HCT116 (cell line): ENCODE measurements around the gene LYPD4. TPM values are rescaled to one million over a fixed set of nuclear protein-coding genes. Genes with fewer than 3 reads are reported as not detected.

Experiments used
- ATAC-seq: fragments of 200-7000 bp; cut with Tn5 transposase; 2 replicates; pipeline ENCODE4 v1.9.1; 2020; ENCODE audit warnings: mild to moderate bottlenecking, moderate library complexity
- BruUV-seq: library from RNA; stranded (reverse); fragments of 400-500 nt; replicated peaks from 2 replicates; lab custom pipeline; 2021; lab: Mats Ljungman, UMichigan
- CTCF ChIA-PET: fragments of 300-600 bp; sonication (Branson Sonifier 250); formaldehyde crosslinking; loops from one replicate; lab custom pipeline; 2021; ENCODE audit warnings: antibody characterized with exemption; lab: Charles Lee
- POLR2A ChIA-PET: fragments of 300-600, 350-600 bp; sonication (Branson Sonifier 250); formaldehyde crosslinking; loops from one replicate; lab custom pipeline; 2021; ENCODE audit warnings: antibody characterized with exemption; lab: Charles Lee
- RAD21 ChIA-PET, 2 experiments: fragments of 300-600 bp; sonication (Branson Sonifier 250); formaldehyde crosslinking; loops; one replicate each; lab custom pipeline; 2023; ENCODE audit warnings: low total read pairs in 2 of 2; ENCODE audit not compliant: uncharacterized antibody in 2 of 2, unreplicated experiment in 2 of 2, low non-redundant PET in 1 of 2; lab: Charles Lee
- DNase-seq: peaks from one replicate; pipeline ENCODE4 v3.0.0-alpha.2; 2010; ENCODE audit warnings: low read depth, low spot score
- H2AFZ ChIP-seq: fragments of 200-600 bp; shearing (Covaris generic), sonication (generic); 2 replicates; pipeline ENCODE4 v1.6.1; 2017; ENCODE audit warnings: low read depth, mixed run types, mixed read lengths, antibody characterized with exemption, low read length; ENCODE audit not compliant: poor library complexity, severe bottlenecking
- H3K27ac ChIP-seq: 2 replicates; pipeline ENCODE4 v1.5.1; 2012; ENCODE audit warnings: low read depth, low read length
- H3K27me3 ChIP-seq: fragments of 200-600 bp; sonication (generic); 2 replicates; pipeline ENCODE4 v1.6.1; 2016; ENCODE audit warnings: mixed run types, low read length, mixed read lengths; ENCODE audit not compliant: insufficient read depth
- H3K36me3 ChIP-seq, 2 experiments: fragments of 200-500 bp in 1 of 2; fragments of 200-600 bp in 1 of 2; sonication (Bioruptor generic) in 1 of 2; sonication (generic) in 1 of 2; 2 replicates each; pipeline versions ENCODE4 v1.5.1 to v1.6.1; 2014 to 2016; ENCODE audit warnings: low read length in 2 of 2, inconsistent platforms in 1 of 2, mixed read lengths in 1 of 2, mixed run types in 1 of 2; ENCODE audit not compliant: insufficient read depth in 2 of 2, control insufficient read depth in 1 of 2
- H3K4me1 ChIP-seq, 2 experiments: fragments of 200-600 bp in 1 of 2; sonication (generic) in 1 of 2; 2 replicates each; pipeline versions ENCODE4 v1.5.1 to v1.6.1; 2012 to 2017; ENCODE audit warnings: low read length in 2 of 2, inconsistent platforms in 1 of 2, mild to moderate bottlenecking in 1 of 2, mixed read lengths in 1 of 2, mixed run types in 1 of 2, moderate library complexity in 1 of 2; ENCODE audit not compliant: insufficient read depth in 2 of 2, control insufficient read depth in 1 of 2
- H3K4me2 ChIP-seq: fragments of 200-600 bp; sonication (generic); 2 replicates; pipeline ENCODE4 v1.6.1; 2017; ENCODE audit warnings: mixed run types, low read length, mixed read lengths
- H3K4me3 ChIP-seq, 2 experiments: fragments of 200-600 bp in 1 of 2; sonication (generic) in 1 of 2; replicated peaks in 1 of 2; 2 replicates each; pipeline ENCODE4 v1.5.1; 2011 to 2016; ENCODE audit warnings: low read length in 2 of 2, control low read depth in 1 of 2, low read depth in 1 of 2, mild to moderate bottlenecking in 1 of 2, mixed read lengths in 1 of 2, mixed run types in 1 of 2
- H3K79me2 ChIP-seq: fragments of 200-600 bp; sonication (generic); 2 replicates; pipeline ENCODE4 v1.6.1; 2017; ENCODE audit warnings: mild to moderate bottlenecking, mixed run types, low read length, moderate library complexity, mixed read lengths; ENCODE audit not compliant: insufficient read depth
- H3K9ac ChIP-seq: fragments of 200-600 bp; sonication (generic); 2 replicates; pipeline ENCODE4 v1.6.1; 2016; ENCODE audit warnings: low read length, mixed read lengths
- H3K9me2 ChIP-seq: fragments of 200-600 bp; sonication (generic), shearing (Covaris generic); 2 replicates; pipeline ENCODE4 v1.6.1; 2017; ENCODE audit warnings: mixed run types, mild to moderate bottlenecking, moderate library complexity; ENCODE audit not compliant: insufficient read depth
- H3K9me3 ChIP-seq, 2 experiments: fragments of 200-500 bp in 1 of 2; fragments of 200-600 bp in 1 of 2; sonication (Bioruptor generic) in 1 of 2; sonication (generic) in 1 of 2; 2 replicates each; pipeline ENCODE4 v1.6.1; 2014 to 2017; ENCODE audit warnings: low read length in 2 of 2, mixed read lengths in 2 of 2, inconsistent platforms in 1 of 2, low read depth in 1 of 2, mild to moderate bottlenecking in 1 of 2, mixed run types in 1 of 2, moderate library complexity in 1 of 2; ENCODE audit not compliant: control insufficient read depth in 1 of 2, insufficient read depth in 1 of 2
- H4K20me1 ChIP-seq: fragments of 200-600 bp; sonication (generic), shearing (Covaris generic); 2 replicates; pipeline ENCODE4 v1.6.1; 2017; ENCODE audit warnings: mixed run types, mild to moderate bottlenecking, moderate library complexity; ENCODE audit not compliant: insufficient read depth
- CBX3 ChIP-seq: IDR thresholded peaks from 2 replicates; pipeline ENCODE4 v1.6.1; 2012; ENCODE audit warnings: low read depth
- ELF1 ChIP-seq: IDR thresholded peaks from 2 replicates; pipeline ENCODE4 v1.6.1; 2012; ENCODE audit warnings: low read depth, borderline replicate concordance
- FOSL1 ChIP-seq: IDR thresholded peaks from 2 replicates; pipeline ENCODE4 v1.6.1; 2012; ENCODE audit warnings: low read depth
- JUND ChIP-seq: IDR thresholded peaks from 2 replicates; pipeline ENCODE4 v1.6.1; 2012
- SRF ChIP-seq: IDR thresholded peaks from 2 replicates; pipeline ENCODE4 v1.6.1; 2012; ENCODE audit warnings: low read depth
- YY1 ChIP-seq: IDR thresholded peaks from 2 replicates; pipeline ENCODE4 v1.6.1; 2011; ENCODE audit warnings: low read length, low read depth, moderate library complexity, mild to moderate bottlenecking; ENCODE audit not compliant: insufficient replicate concordance; ENCODE audit errors: extremely low read depth
- ZFX ChIP-seq: fragments of 450-650 bp; IDR thresholded peaks from 2 replicates; pipeline ENCODE4 v1.6.1; 2017
- ZNF274 ChIP-seq: fragments of 200-500 bp; sonication (Bioruptor generic); IDR thresholded peaks from 2 replicates; pipeline ENCODE4 v1.6.1; 2014; ENCODE audit warnings: mild to moderate bottlenecking, low read depth, low read length, inconsistent platforms
- intact Hi-C: fragments of 100-400 bp; cut with micrococcal nuclease; formaldehyde crosslinking; loops from 2 replicates; pipeline ENCODE4 v1.10.0; 2022
- total RNA-seq: library from RNA; stranded (reverse); gene quantifications from one replicate; pipeline ENCODE4 v1.2.1, GENCODE V29; 2021; ENCODE audit not compliant: unreplicated experiment
- TF ChIP-seq, protein P1 (sequence below): IDR thresholded peaks from 2 replicates; pipeline ENCODE4 v1.6.1; 2012
- TF ChIP-seq, protein P2 (sequence below): IDR thresholded peaks from 2 replicates; pipeline ENCODE4 v1.6.1; 2012; ENCODE audit warnings: low read depth
- TF ChIP-seq, protein P3 (sequence below): IDR thresholded peaks from 2 replicates; pipeline ENCODE4 v1.6.1; 2012
- TF ChIP-seq, protein P4 (sequence below): IDR thresholded peaks from 2 replicates; pipeline ENCODE4 v1.6.1; 2011; ENCODE audit warnings: mild to moderate bottlenecking, low read length, moderate library complexity; ENCODE audit not compliant: insufficient replicate concordance; ENCODE audit errors: extremely low read depth

The LYPD4 gene
- total RNA-seq, 1 experiment from 2014 or later: not detected

DNA sequence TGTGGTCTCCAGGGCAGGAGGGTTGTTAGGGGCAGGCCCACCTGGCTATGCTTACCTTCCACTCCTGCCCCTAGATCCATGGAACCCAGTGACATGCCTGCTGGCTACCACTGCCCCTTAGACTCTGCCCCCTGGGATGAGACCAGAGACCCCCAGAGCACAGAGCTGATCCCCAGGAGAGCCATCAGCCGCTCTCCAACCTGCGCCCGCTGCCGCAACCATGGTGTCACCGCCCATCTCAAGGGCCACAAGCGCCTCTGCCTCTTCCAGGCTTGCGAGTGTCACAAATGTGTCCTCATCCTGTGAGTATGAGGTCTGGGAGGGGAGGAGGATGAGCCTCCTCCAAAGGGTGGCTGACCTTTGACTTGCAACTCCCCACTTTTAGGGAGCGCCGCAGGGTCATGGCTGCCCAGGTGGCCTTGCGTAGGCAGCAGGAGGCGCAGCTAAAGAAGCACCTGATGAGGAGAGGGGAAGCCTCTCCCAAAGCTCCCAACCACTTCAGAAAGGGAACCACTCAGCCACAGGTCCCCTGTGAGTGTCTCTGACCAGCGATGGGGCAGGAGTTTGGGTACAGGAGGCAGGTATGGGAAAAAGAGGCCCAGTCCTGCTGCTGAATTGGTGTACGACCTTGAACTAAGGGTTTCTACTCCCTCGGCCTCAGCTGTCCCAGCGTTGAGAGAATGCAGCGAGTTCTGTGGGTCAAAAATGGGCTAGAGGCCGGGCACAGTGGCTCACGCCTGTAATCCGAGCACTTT is 3.0 kb upstream of the LYPD4 start:
- CTCF ChIA-PET: no interaction called here
- POLR2A ChIA-PET: interaction anchor here (1.5 kb wide), 1 partner anchor 12 kb away, joined by 6 read pairs; the partner anchor contains the start of gene RPS19
- ATAC-seq: no peak

DNA sequence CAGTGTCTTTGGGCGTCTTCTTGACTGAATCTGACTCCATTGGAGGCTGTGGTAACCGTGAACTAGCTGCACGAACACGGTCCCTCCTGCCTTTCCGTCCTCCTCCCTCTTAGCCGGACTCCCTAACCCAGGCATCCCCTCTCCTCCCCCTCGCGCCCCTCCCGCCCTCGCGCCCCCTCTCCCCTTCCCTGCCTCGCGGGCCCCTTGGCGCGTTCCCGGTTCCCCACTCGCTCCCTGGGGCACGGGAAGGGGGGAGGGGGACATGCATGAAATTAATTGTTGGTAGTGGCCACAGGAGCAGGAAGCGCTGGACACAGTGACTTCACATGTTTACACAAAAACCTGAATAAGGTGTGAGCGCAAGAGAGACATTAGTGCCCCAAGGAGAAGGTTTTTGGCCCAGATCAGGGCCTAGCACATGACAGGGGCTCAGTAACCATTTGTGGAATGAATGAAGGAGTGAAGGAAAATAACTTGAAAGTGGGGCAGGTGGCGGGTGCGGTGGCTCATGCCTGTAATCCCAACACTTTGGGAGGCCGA is 638 bp upstream of the LYPD4 start:
- BruUV-seq: no TSS peak
- no peak for DNase-seq
- RAD21 ChIA-PET: no interaction called here
- Histone ChIP-seq H3K4me2 (no peak overlapping the region), H3K9ac (no peak overlapping the region), H3K4me1 (no peaks in the 10 kb centered on the region), H3K36me3 (no peaks in the 10 kb centered on the region), H3K9me2 (no peaks in the 10 kb centered on the region), H3K27ac (no peak overlapping the region), H3K79me2 (no peaks in the 10 kb centered on the region), H2AFZ (no peak overlapping the region), H3K27me3 (no peaks in the 10 kb centered on the region), H4K20me1 (no peaks in the 10 kb centered on the region), H3K9me3 (no peaks in the 10 kb centered on the region), H3K4me3 (no peak overlapping the region)
- CTCF ChIA-PET: no interaction called here
- POLR2A ChIA-PET: no interaction called here
- TF ChIP-seq, protein P1, sequence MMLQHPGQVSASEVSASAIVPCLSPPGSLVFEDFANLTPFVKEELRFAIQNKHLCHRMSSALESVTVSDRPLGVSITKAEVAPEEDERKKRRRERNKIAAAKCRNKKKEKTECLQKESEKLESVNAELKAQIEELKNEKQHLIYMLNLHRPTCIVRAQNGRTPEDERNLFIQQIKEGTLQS: no peak
- TF ChIP-seq CBX3 (no peak), ZFX (no peak), FOSL1 (no peak), SRF (no peak), JUND (no peak), YY1 (no peak), ZNF274 (no peak)
- TF ChIP-seq, protein P2, sequence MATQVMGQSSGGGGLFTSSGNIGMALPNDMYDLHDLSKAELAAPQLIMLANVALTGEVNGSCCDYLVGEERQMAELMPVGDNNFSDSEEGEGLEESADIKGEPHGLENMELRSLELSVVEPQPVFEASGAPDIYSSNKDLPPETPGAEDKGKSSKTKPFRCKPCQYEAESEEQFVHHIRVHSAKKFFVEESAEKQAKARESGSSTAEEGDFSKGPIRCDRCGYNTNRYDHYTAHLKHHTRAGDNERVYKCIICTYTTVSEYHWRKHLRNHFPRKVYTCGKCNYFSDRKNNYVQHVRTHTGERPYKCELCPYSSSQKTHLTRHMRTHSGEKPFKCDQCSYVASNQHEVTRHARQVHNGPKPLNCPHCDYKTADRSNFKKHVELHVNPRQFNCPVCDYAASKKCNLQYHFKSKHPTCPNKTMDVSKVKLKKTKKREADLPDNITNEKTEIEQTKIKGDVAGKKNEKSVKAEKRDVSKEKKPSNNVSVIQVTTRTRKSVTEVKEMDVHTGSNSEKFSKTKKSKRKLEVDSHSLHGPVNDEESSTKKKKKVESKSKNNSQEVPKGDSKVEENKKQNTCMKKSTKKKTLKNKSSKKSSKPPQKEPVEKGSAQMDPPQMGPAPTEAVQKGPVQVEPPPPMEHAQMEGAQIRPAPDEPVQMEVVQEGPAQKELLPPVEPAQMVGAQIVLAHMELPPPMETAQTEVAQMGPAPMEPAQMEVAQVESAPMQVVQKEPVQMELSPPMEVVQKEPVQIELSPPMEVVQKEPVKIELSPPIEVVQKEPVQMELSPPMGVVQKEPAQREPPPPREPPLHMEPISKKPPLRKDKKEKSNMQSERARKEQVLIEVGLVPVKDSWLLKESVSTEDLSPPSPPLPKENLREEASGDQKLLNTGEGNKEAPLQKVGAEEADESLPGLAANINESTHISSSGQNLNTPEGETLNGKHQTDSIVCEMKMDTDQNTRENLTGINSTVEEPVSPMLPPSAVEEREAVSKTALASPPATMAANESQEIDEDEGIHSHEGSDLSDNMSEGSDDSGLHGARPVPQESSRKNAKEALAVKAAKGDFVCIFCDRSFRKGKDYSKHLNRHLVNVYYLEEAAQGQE: no peak
- TF ChIP-seq, protein P3, sequence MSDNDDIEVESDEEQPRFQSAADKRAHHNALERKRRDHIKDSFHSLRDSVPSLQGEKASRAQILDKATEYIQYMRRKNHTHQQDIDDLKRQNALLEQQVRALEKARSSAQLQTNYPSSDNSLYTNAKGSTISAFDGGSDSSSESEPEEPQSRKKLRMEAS: no peak
- intact Hi-C loops: no loop called here
- ATAC-seq: no peak

More for the DNA sequence above, 3.0 kb upstream of the LYPD4 start:
- Histone ChIP-seq H4K20me1 (no peaks in the 10 kb centered on the region), H3K27ac (no peak overlapping the region), H3K79me2 (no peaks in the 10 kb centered on the region), H3K9ac (no peak overlapping the region), H3K27me3 (peaks cover 17% of the 10 kb centered on the region; the same call in 1 of the 2 replicates), H3K9me3 (no peaks in the 10 kb centered on the region), H3K9me2 (no peaks in the 10 kb centered on the region), H2AFZ (no peak overlapping the region), H3K36me3 (no peaks in the 10 kb centered on the region), H3K4me3 (no peak overlapping the region), H3K4me1 (no peaks in the 10 kb centered on the region), H3K4me2 (no peak overlapping the region)
- RAD21 ChIA-PET: no interaction called here
- BruUV-seq: no TSS peak
- no peak for DNase-seq
- TF ChIP-seq ELF1: no peak
- TF ChIP-seq, protein P4, sequence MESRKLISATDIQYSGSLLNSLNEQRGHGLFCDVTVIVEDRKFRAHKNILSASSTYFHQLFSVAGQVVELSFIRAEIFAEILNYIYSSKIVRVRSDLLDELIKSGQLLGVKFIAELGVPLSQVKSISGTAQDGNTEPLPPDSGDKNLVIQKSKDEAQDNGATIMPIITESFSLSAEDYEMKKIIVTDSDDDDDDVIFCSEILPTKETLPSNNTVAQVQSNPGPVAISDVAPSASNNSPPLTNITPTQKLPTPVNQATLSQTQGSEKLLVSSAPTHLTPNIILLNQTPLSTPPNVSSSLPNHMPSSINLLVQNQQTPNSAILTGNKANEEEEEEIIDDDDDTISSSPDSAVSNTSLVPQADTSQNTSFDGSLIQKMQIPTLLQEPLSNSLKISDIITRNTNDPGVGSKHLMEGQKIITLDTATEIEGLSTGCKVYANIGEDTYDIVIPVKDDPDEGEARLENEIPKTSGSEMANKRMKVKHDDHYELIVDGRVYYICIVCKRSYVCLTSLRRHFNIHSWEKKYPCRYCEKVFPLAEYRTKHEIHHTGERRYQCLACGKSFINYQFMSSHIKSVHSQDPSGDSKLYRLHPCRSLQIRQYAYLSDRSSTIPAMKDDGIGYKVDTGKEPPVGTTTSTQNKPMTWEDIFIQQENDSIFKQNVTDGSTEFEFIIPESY: no peak
- intact Hi-C loops: no loop called here
